ENCODE results near the gene CACNB4. TPM values are rescaled to one million over a fixed set of nuclear protein-coding genes. Genes with fewer than 3 reads are reported as not detected.
"Not testable (repeated sequence)": the region's sequence is repeated elsewhere in the genome, so short reads cannot be mapped to it uniquely, and the experiment has no call there.

Gene CACNB4
- total and polyA plus RNA-seq, 9 of the 15 experiments (the other 6 are each of a cell fraction or from before 2014, with no cell fraction given), result 0.01 to 0.20 (median 0.04) TPM; not detected in 1

DNA sequence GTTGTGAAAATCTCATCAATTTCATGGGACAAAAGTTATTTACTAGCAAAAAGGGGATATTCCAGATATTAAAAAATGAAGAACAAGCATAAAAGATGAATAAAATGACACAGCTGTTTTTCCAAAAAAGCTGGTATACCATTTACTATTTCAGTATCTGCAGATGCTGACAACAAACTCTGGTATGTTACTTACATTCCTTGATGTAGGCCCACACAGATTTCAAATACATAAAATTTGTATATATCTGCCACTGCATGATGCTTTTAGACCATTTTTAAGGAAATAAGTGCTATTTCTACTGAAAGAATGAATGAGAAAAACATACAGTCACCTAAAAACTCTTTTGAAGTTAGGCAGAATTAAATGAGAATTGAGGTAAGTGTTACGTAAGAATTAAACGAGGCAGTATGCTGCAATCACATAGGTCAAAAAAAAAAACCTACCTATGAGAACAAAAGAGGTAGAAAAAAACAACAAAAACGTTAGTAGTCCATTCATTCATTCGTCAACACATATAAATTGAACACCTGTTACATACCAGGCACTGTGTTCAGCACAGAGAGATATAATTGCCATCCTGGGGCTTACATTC is 303.1 kb downstream of the CACNB4 start:
- DNase-seq (ENCODE audit: extremely low read depth in 1 of 4, low spot score in 3 of 4) (no peak), FAIRE-seq (no peak), ATAC-seq (no peak)
- no peaks in the 10 kb centered on the region for H3K9me3 ChIP-seq (replicated peaks; ENCODE audit: control insufficient read depth, insufficient read depth, low read depth, low read length)
- ChIA-PET CTCF (ENCODE audit: low intra/inter-chr PET ratio) (no interaction called here), POLR2A (no interaction called here)
- no peak overlapping the region for H3K27ac ChIP-seq (ENCODE audit: extremely low read depth, low read depth, low read length)
- H3K9me1 ChIP-seq (ENCODE audit: control insufficient read depth, insufficient read depth, low read length), result no peaks in the 10 kb centered on the region
- H4K20me1 ChIP-seq (replicated peaks; ENCODE audit: control insufficient read depth, insufficient read depth, low read length), result no peaks in the 10 kb centered on the region
- H3K27me3 ChIP-seq (ENCODE audit: control insufficient read depth in 2 of 2, insufficient read depth in 2 of 2, low read length in 2 of 2), result no peaks in the 10 kb centered on the region
- 71% methylated on average over 4 of the region's 4 CpGs for WGBS (ENCODE audit: insufficient coverage, low coverage, missing lambda C conversion rate)
- peaks cover 0 to 16% of the 10 kb centered on the region in 2 experiments; a peak in 3 of 5 replicates for H3K4me1 ChIP-seq (replicated peaks in 1 of 2; ENCODE audit: control insufficient read depth in 2 of 2, insufficient read depth in 2 of 2, low read length in 2 of 2)
- intact Hi-C loops (cut with micrococcal nuclease), result no loop called here
- in situ Hi-C loops (cut with MboI), result no loop called here
- H3K79me2 ChIP-seq (ENCODE audit: control insufficient read depth, insufficient read depth, low read length), result no peaks in the 10 kb centered on the region
- TF ChIP-seq CEBPB (tag; IDR thresholded peaks at IDR 0.05) (peak; percentile 82), ZBTB7A (IDR thresholded peaks at IDR 0.05; ENCODE audit: borderline replicate concordance, control insufficient read depth, low read depth, low read length) (no peak), CEBPG (CRISPR knock-in tag; IDR thresholded peaks at IDR 0.05) (no peak), CEBPG (tag; conservative IDR thresholded peaks at IDR 0.05 in 1 of 2, IDR thresholded peaks at IDR 0.05 in 1 of 2) (peak; percentile 62 to 71)
- no peak overlapping the region for H3K4me3 ChIP-seq
- no peak overlapping the region for H3K4me2 ChIP-seq (ENCODE audit: insufficient read depth, low read length)
- no TSS peak for BruUV-seq (replicated peaks)
- H3K36me3 ChIP-seq (ENCODE audit: control insufficient read depth, insufficient read depth, low read length), result peaks cover 19% of the 10 kb centered on the region
- no peak overlapping the region for H3K9ac ChIP-seq (ENCODE audit: insufficient read depth in 1 of 2, low read depth in 2 of 2, low read length in 2 of 2)
- no peak overlapping the region for H2AFZ ChIP-seq (ENCODE audit: low read depth, low read length)

DNA sequence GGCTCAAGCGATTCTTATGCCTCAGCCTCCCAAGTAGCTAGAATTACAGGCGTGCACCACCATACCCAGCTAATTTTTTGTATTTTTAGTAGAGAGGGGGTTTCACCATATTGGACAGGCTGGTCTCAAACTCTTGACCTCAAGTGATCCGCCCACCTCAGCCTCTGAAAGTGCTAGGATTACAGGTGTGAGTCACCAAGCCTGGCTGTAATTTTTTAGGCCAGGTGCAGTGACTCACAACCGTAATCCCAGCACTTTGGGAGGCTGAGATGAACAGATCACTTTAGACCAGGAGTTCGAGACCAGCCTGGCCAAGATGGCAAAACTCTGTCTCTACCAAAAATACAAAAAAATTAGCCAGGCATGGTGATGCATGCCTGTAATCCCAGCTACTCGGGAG is 304.4 kb downstream of the CACNB4 start:
- CTCF ChIA-PET (ENCODE audit: low intra/inter-chr PET ratio); in situ Hi-C loops (cut with MboI); TF ChIP-seq JUN (CRISPR knock-in tag; IDR thresholded peaks at IDR 0.05; ENCODE audit: borderline replicate concordance): not testable (repeated sequence)
- TF ChIP-seq, protein P1, sequence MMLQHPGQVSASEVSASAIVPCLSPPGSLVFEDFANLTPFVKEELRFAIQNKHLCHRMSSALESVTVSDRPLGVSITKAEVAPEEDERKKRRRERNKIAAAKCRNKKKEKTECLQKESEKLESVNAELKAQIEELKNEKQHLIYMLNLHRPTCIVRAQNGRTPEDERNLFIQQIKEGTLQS (IDR thresholded peaks at IDR 0.05), result peak; percentile 47
- TF ChIP-seq, protein P1 (CRISPR knock-in tag; conservative IDR thresholded peaks at IDR 0.05), result not testable (repeated sequence)
- 0 out of 2 replicates have a peak, but pooled peaks have one; percentile 31 for TF ChIP-seq DPF2 (IDR thresholded peaks at IDR 0.05)
- TF ChIP-seq JUN (IDR thresholded peaks at IDR 0.05; ENCODE audit: borderline replicate concordance, low read depth, low read length), result 0 out of 2 replicates have a peak, but pooled peaks have one; percentile 24
- peak; percentile 25; the same call in 1 of the 2 replicates for TF ChIP-seq CBFA2T3 (IDR thresholded peaks at IDR 0.05)

More for the DNA sequence above, 304.4 kb downstream of the CACNB4 start:
- H3K9me1 ChIP-seq (ENCODE audit: control insufficient read depth, insufficient read depth, low read length); H3K79me2 ChIP-seq (ENCODE audit: control insufficient read depth, insufficient read depth, low read length); intact Hi-C loops (cut with micrococcal nuclease); H3K9me3 ChIP-seq (replicated peaks; ENCODE audit: control insufficient read depth, insufficient read depth, low read depth, low read length); H3K4me2 ChIP-seq (ENCODE audit: insufficient read depth, low read length); H3K27ac ChIP-seq (ENCODE audit: extremely low read depth, low read depth, low read length); H3K27me3 ChIP-seq (ENCODE audit: control insufficient read depth in 2 of 2, insufficient read depth in 2 of 2, low read length in 2 of 2); BruUV-seq (replicated peaks); H3K4me3 ChIP-seq; H2AFZ ChIP-seq (ENCODE audit: low read depth, low read length); ATAC-seq; H3K9ac ChIP-seq (ENCODE audit: insufficient read depth in 1 of 2, low read depth in 2 of 2, low read length in 2 of 2); DNase-seq (ENCODE audit: extremely low read depth in 1 of 4, low spot score in 3 of 4); POLR2A ChIA-PET; H4K20me1 ChIP-seq (replicated peaks; ENCODE audit: control insufficient read depth, insufficient read depth, low read length); FAIRE-seq: not testable (repeated sequence)
- WGBS (ENCODE audit: insufficient coverage, low coverage, missing lambda C conversion rate), result 87% methylated on average over 6 of the region's 6 CpGs
- peaks cover 8 to 15% of the 10 kb centered on the region in 2 experiments; a peak in 4 of 5 replicates for H3K4me1 ChIP-seq (replicated peaks in 1 of 2; ENCODE audit: control insufficient read depth in 2 of 2, insufficient read depth in 2 of 2, low read length in 2 of 2)
- peaks cover 19% of the 10 kb centered on the region for H3K36me3 ChIP-seq (ENCODE audit: control insufficient read depth, insufficient read depth, low read length)

Data from K562 (cell line).